Hepatocyte (in vitro differentiated cells): ENCODE results near the gene DNAAF1. TPM values are rescaled to one million over a fixed set of nuclear protein-coding genes. Genes with fewer than 3 reads are reported as not detected.

Experiments used
- DNase-seq: peaks from one replicate; pipeline ENCODE4 v3.0.0-alpha.2; 2016; ENCODE audit warnings: low spot score
- H2AFZ ChIP-seq: fragments of 200-600 bp; sonication (generic); 2 replicates; pipeline ENCODE4 v1.6.0; 2016; ENCODE audit warnings: antibody characterized with exemption, mild to moderate bottlenecking
- H3K27ac ChIP-seq: fragments of 200-600 bp; sonication (generic); 2 replicates; pipeline ENCODE4 v1.5.1; 2016; ENCODE audit warnings: mild to moderate bottlenecking
- H3K27me3 ChIP-seq: fragments of 200-600 bp; sonication (generic); 2 replicates; pipeline ENCODE4 v1.6.1; 2016
- H3K36me3 ChIP-seq: fragments of 200-600 bp; sonication (generic); replicated peaks from 2 replicates; pipeline ENCODE4 v1.5.1; 2016; ENCODE audit warnings: low read depth; ENCODE audit not compliant: insufficient read depth
- H3K4me1 ChIP-seq: fragments of 200-600 bp; sonication (generic); 2 replicates; pipeline ENCODE4 v1.5.1; 2016; ENCODE audit warnings: mild to moderate bottlenecking, moderate library complexity; ENCODE audit not compliant: insufficient read depth
- H3K4me2 ChIP-seq: fragments of 200-600 bp; sonication (generic); 2 replicates; pipeline ENCODE4 v1.6.0; 2016
- H3K4me3 ChIP-seq: fragments of 200-600 bp; sonication (generic); 2 replicates; pipeline ENCODE4 v1.5.1; 2016; ENCODE audit warnings: mild to moderate bottlenecking
- H3K79me2 ChIP-seq: fragments of 200-600 bp; sonication (generic); 2 replicates; pipeline ENCODE4 v1.6.0; 2017; ENCODE audit warnings: mild to moderate bottlenecking
- H3K9me2 ChIP-seq: fragments of 200-600 bp; sonication (generic); replicated peaks from 2 replicates; pipeline ENCODE4 v1.6.0; 2017; ENCODE audit warnings: mild to moderate bottlenecking; ENCODE audit not compliant: insufficient read depth
- H3K9me3 ChIP-seq: fragments of 200-600 bp; sonication (generic); 2 replicates; pipeline ENCODE4 v1.5.1; 2016; ENCODE audit warnings: low read depth, mild to moderate bottlenecking
- H4K20me1 ChIP-seq: fragments of 200-600 bp; sonication (generic); 2 replicates; pipeline ENCODE4 v1.6.0; 2016; ENCODE audit warnings: mild to moderate bottlenecking; ENCODE audit not compliant: insufficient read depth, poor library complexity, severe bottlenecking
- EZH2 ChIP-seq: fragments of 200-600 bp; sonication (generic); IDR thresholded peaks from 2 replicates; pipeline ENCODE4 v1.6.1; 2016; ENCODE audit warnings: antibody characterized with exemption, mild to moderate bottlenecking, borderline replicate concordance
- EZH2phosphoT487 ChIP-seq: fragments of 200-600 bp; sonication (generic); IDR thresholded peaks from one replicate; pipeline ENCODE4 v1.6.1; 2018; ENCODE audit warnings: antibody characterized with exemption, mild to moderate bottlenecking, low read depth, moderate library complexity; ENCODE audit not compliant: unreplicated experiment, severe bottlenecking
- WGBS: methylation state at CpG from one replicate; pipeline ENCODE4 v1.1.6; 2016; ENCODE audit warnings: low lambda C conversion rate; ENCODE audit errors: missing lambda C conversion rate; 5-methylcytosine and 5-hydroxymethylcytosine counted together
- polyA plus RNA-seq: library from polyadenylated mRNA; unstranded; fragments of >200 nt; fragmentation: Nextera tagmentation; extraction: Ambion mirVana; gene quantifications from 2 replicates; pipeline ENCODE4 v1.2.1, GENCODE V29; 2016
- total RNA-seq: library from RNA; depleted of rRNA; stranded (reverse); fragments of >200 nt; gene quantifications from 2 replicates; pipeline ENCODE4 v1.2.3, GENCODE V29; 2014
- TF ChIP-seq, protein P1 (sequence below): fragments of 200-600 bp; sonication (generic); IDR thresholded peaks from 2 replicates; pipeline ENCODE4 v1.5.1; 2016; ENCODE audit warnings: antibody characterized with exemption, mild to moderate bottlenecking; ENCODE audit not compliant: poor library complexity

The DNAAF1 gene
- total RNA-seq, result 0.13 and 0.16 TPM in 2 replicates
- polyA plus RNA-seq, result 0.12 and 0.31 TPM in 2 replicates

- H3K4me3 ChIP-seq, result peak within 1 kb of the TSS; percentile 99
- H3K9me3 ChIP-seq, result no peaks in the 10 kb centered on the region
- no peaks in the 10 kb centered on the region for H3K27me3 ChIP-seq
- no peaks in the 10 kb centered on the region for H3K9me2 ChIP-seq
- peak within 1 kb of the TSS; percentile 91 for H3K4me2 ChIP-seq
- peak within 1 kb of the TSS; percentile 83 for H3K27ac ChIP-seq
- no peak for TF ChIP-seq EZH2
- TF ChIP-seq, protein P1, sequence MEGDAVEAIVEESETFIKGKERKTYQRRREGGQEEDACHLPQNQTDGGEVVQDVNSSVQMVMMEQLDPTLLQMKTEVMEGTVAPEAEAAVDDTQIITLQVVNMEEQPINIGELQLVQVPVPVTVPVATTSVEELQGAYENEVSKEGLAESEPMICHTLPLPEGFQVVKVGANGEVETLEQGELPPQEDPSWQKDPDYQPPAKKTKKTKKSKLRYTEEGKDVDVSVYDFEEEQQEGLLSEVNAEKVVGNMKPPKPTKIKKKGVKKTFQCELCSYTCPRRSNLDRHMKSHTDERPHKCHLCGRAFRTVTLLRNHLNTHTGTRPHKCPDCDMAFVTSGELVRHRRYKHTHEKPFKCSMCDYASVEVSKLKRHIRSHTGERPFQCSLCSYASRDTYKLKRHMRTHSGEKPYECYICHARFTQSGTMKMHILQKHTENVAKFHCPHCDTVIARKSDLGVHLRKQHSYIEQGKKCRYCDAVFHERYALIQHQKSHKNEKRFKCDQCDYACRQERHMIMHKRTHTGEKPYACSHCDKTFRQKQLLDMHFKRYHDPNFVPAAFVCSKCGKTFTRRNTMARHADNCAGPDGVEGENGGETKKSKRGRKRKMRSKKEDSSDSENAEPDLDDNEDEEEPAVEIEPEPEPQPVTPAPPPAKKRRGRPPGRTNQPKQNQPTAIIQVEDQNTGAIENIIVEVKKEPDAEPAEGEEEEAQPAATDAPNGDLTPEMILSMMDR, result peak; percentile 33
- under 1% methylated on average over 48 of the region's 89 CpGs for WGBS
- peak; percentile 97 for DNase-seq
- no peaks in the 10 kb centered on the region for H4K20me1 ChIP-seq
- no peaks in the 10 kb centered on the region for H3K36me3 ChIP-seq
- H3K4me1 ChIP-seq, result peaks cover 9% of the 10 kb centered on the region
- peaks cover 46% of the 10 kb centered on the region for H3K79me2 ChIP-seq
- H2AFZ ChIP-seq, result peak within 1 kb of the TSS; percentile 93
Observed at GRCh38 chr16:84144859-84145639, at the start of gene DNAAF1, which contains the start of gene HSDL1. Gene DNAAF1 (plus strand): TSS chr16:84145308. CDS start chr16:84145441, 133 bp downstream. Gene HSDL1 (minus strand): TSS chr16:84145177. CDS start chr16:84131321, 13,856 bp downstream.

GRCh38 chr16:84095466-84095865 is 49.6 kb upstream of the DNAAF1 start:
- Histone ChIP-seq H2AFZ (no peak overlapping the region), H3K9me2 (no peaks in the 10 kb centered on the region), H3K27me3 (no peaks in the 10 kb centered on the region), H3K4me3 (no peak overlapping the region), H3K4me1 (peaks cover 6% of the 10 kb centered on the region), H3K4me2 (no peak overlapping the region), H3K9me3 (no peaks in the 10 kb centered on the region), H3K27ac (no peak overlapping the region), H3K36me3 (no peaks in the 10 kb centered on the region), H4K20me1 (no peaks in the 10 kb centered on the region), H3K79me2 (peaks cover 33% of the 10 kb centered on the region)
- 93% methylated on average over 14 of the region's 14 CpGs for WGBS
- no peak for DNase-seq
- no peak for TF ChIP-seq EZH2phosphoT487
- TF ChIP-seq EZH2, result no peak
- TF ChIP-seq, protein P1, result no peak

- Histone ChIP-seq H3K36me3 (no peaks in the 10 kb centered on the region), H3K4me2 (peak overlapping the region; percentile 32), H2AFZ (no peak overlapping the region), H3K4me1 (peaks cover 6% of the 10 kb centered on the region), H3K9me3 (no peaks in the 10 kb centered on the region), H3K79me2 (peaks cover 40% of the 10 kb centered on the region), H3K27me3 (no peaks in the 10 kb centered on the region), H3K27ac (peak overlapping the region; percentile 33), H3K4me3 (no peak overlapping the region), H4K20me1 (no peaks in the 10 kb centered on the region), H3K9me2 (no peaks in the 10 kb centered on the region)
- TF ChIP-seq EZH2 (no peak), EZH2phosphoT487 (no peak)
- TF ChIP-seq, protein P1, result no peak
- WGBS, result 72% methylated on average over 4 of the region's 4 CpGs
- peak; percentile 51 for DNase-seq
Observed at GRCh38 chr16:84096447-84097005, 48.6 kb upstream of the DNAAF1 start.
